Mucosa of descending colon (tissue), 3 donors: ENCODE measurements around the gene CBX8. TPM values are rescaled to one million over a fixed set of nuclear protein-coding genes. Genes with fewer than 3 reads are reported as not detected.
A peak's percentile ranks its signal among the peaks of the same experiment; 100 is the strongest.

Experiments
- ATAC-seq: fragments of 200-7000 bp; cut with Tn5 transposase; one replicate; pipeline ENCODE4 v1.9.1; 2020; ENCODE audit warnings: mild to moderate bottlenecking, moderate library complexity
- DNase-seq, 3 donors: peaks; one replicate each; pipeline ENCODE4 v3.0.0-alpha.2; 2020
- H3K36me3 ChIP-seq: fragments of 200-600 bp; one replicate; pipeline ENCODE4 v1.8.0; 2021; ENCODE audit warnings: low read depth, mild to moderate bottlenecking
- H3K4me1 ChIP-seq: fragments of 200-600 bp; one replicate; pipeline ENCODE4 v1.8.0; 2021; ENCODE audit warnings: low read depth, mild to moderate bottlenecking
- H3K4me3 ChIP-seq: fragments of 200-600 bp; one replicate; pipeline ENCODE4 v1.8.0; 2021; ENCODE audit warnings: mild to moderate bottlenecking
- H3K9me3 ChIP-seq: fragments of 200-600 bp; one replicate; pipeline ENCODE4 v1.8.0; 2021; ENCODE audit warnings: mild to moderate bottlenecking
- CTCF ChIP-seq: fragments of 200-600 bp; IDR thresholded peaks from one replicate; pipeline ENCODE4 v1.8.0; 2022; ENCODE audit warnings: antibody characterized with exemption, mild to moderate bottlenecking
- intact Hi-C, 2 donors: fragments of 100-400 bp; cut with DNase I in 1 of 2; cut with micrococcal nuclease in 1 of 2; formaldehyde crosslinking; loops; one replicate each; pipeline versions ENCODE4 v1.11.0 to v1.11.1; 2022; cut with DNase I, micrococcal nuclease
- total RNA-seq, 3 donors: library from RNA; stranded (reverse); fragmentation: NEBNext Ultra II Directional in 2 of 3; extraction: Animal tissue kit (Norgen Biotek cat#: 25700) in 2 of 3; gene quantifications; one replicate each; pipeline versions ENCODE4 v1.2.1 to v1.2.4, GENCODE V29; 2021 to 2023
- donor health status: DM: no; HTN: no; CAD: no; lungs with moderate emphysema.
- donor health status: DM: no; HTN: no; CAD: no.
- donor health status: DM: no; HTN: yes; CAD: no.

The CBX8 gene
- total RNA-seq, 3 donors from 2014 or later = 3.4 to 4.7 (median 4.0) TPM

- H3K4me1 ChIP-seq = peaks cover 64% of the 10 kb centered on the region
- ATAC-seq = peak; percentile 59
- no peaks in the 10 kb centered on the region for H3K36me3 ChIP-seq
- no peaks in the 10 kb centered on the region for H3K9me3 ChIP-seq
- intact Hi-C loops = no loop called here
- DNase-seq = peak; percentile 89 to 94 (median 90)
- no peak overlapping the region for H3K4me3 ChIP-seq
- TF ChIP-seq CTCF = no peak
These were observed 40.4 kb upstream of the CBX8 start for GRCh38 chr17:79836972-79837887.

- H3K4me3 ChIP-seq = no peak overlapping the region
- intact Hi-C loops = no loop called here
- no peak for ATAC-seq
- no peaks in the 10 kb centered on the region for H3K9me3 ChIP-seq
- peak in 2 of 3 donors; percentile 43 to 64 for DNase-seq
- no peaks in the 10 kb centered on the region for H3K36me3 ChIP-seq
- peaks cover 64% of the 10 kb centered on the region for H3K4me1 ChIP-seq
- TF ChIP-seq CTCF = no peak
These were observed 39.7 kb upstream of the CBX8 start for GRCh38 chr17:79836510-79836971.

- DNase-seq (peak; percentile 93), ATAC-seq (peak; percentile 52)
- Histone ChIP-seq H3K36me3 (no peaks in the 10 kb centered on the region), H3K4me1 (peaks cover 63% of the 10 kb centered on the region), H3K4me3 (no peak overlapping the region), H3K9me3 (no peaks in the 10 kb centered on the region)
- no peak for TF ChIP-seq CTCF
- intact Hi-C loops = no loop called here
These were observed 39.2 kb upstream of the CBX8 start for GRCh38 chr17:79835953-79836509.

GRCh38 chr17:79835470-79835899, 38.6 kb upstream of the CBX8 start:
- H3K9me3 ChIP-seq = no peaks in the 10 kb centered on the region
- no peak overlapping the region for H3K4me3 ChIP-seq
- H3K4me1 ChIP-seq = peaks cover 61% of the 10 kb centered on the region
- H3K36me3 ChIP-seq = no peaks in the 10 kb centered on the region
- TF ChIP-seq CTCF = no peak
- intact Hi-C loops = no loop called here
- no peak for ATAC-seq
- peak in 2 of 3 donors; percentile 24 to 48 for DNase-seq

- peak; percentile 67 for TF ChIP-seq CTCF
- H3K36me3 ChIP-seq = no peaks in the 10 kb centered on the region
- ATAC-seq (no peak), DNase-seq (peak in 2 of 3 donors; percentile 47 to 70)
- no peaks in the 10 kb centered on the region for H3K9me3 ChIP-seq
- H3K4me1 ChIP-seq = peaks cover 56% of the 10 kb centered on the region
- no peak overlapping the region for H3K4me3 ChIP-seq
- intact Hi-C loops = no loop called here
These were observed 37.9 kb upstream of the CBX8 start for GRCh38 chr17:79834565-79835469.
